Fibroblast of gingiva (primary cell): ENCODE results near the gene SGIP1.
A peak's percentile ranks its signal among the peaks of the same experiment; 100 is the strongest.
"Not testable (repeated sequence)": the region's sequence is repeated elsewhere in the genome, so short reads cannot be mapped to it uniquely, and the experiment has no call there.

ENCODE experiments used
- DNase-seq: peaks from one replicate; pipeline ENCODE4 v3.0.0-alpha.2; 2011; ENCODE audit warnings: low read depth

SGIP1 gene

DNA sequence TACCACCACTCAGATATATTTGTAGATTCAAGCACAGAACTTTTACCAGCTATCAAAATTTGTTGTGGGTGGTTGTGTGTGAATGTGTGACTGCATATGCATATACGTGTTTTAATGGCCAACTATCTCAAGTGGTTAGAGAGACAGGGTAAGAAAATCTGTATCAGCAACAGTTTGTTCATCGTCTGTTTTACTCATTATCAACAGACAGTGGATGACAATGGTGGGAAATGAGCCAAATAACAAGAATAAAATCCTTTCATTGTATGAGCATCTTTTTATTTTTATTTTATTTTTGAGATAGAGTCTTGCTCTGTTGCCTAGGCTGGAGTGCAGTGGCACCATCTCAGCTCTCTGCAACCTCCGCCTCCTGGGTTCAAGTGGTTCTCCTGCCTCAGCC, 195.6 kb downstream of the SGIP1 start:
- no peak for DNase-seq

DNA sequence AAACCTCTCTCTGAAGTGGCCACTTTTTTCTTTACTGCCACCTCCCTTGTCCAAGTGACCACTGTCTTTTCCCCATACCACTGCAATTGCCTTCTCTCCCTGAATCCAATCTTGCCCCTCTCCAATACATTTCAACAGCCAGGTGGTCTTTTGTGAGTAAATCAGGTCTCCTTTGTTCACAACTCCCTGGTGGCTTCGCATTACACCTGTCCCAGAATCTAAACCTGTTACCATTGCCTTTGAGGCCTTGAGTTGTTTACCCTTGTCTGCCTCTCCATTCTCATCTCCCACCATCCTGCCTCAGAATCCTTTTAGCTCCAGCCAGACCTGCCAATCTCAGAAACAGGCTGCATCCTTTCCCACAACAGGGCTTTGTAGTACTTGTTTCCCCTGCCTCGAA, 196.5 kb downstream of the SGIP1 start:
- DNase-seq = no peak

DNA sequence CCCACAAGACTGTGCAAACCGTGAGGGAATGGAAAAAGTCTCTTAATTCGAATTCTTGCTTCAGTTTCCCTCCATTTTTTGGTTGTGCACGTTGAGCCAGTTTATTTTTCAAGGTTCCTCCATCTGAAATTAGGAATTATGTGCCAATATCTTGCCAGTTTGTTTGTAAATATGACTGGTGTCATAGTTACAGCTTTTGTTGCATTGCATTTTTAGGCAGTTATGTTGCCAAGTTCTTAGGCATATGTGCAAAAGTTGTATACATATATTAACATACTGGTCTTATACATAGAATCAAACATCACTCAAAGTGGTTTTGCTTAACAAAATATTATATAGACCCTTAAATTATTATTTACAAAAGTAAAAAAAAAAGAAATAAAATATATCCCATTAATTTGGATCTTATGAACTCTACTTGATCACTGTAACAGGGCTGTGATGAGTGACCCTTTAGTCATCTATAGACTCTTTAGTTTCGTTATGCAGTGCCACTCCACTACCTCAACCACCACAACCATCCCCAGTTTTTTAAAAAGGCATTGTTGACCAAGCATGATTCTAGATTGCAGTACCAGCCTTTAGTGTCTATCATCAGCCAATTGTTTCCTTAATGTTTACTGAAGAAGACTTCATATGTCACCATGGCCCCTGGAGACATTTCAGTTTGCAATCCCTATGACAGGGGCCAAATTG, 197.4 kb downstream of the SGIP1 start:
- DNase-seq = no peak

DNA sequence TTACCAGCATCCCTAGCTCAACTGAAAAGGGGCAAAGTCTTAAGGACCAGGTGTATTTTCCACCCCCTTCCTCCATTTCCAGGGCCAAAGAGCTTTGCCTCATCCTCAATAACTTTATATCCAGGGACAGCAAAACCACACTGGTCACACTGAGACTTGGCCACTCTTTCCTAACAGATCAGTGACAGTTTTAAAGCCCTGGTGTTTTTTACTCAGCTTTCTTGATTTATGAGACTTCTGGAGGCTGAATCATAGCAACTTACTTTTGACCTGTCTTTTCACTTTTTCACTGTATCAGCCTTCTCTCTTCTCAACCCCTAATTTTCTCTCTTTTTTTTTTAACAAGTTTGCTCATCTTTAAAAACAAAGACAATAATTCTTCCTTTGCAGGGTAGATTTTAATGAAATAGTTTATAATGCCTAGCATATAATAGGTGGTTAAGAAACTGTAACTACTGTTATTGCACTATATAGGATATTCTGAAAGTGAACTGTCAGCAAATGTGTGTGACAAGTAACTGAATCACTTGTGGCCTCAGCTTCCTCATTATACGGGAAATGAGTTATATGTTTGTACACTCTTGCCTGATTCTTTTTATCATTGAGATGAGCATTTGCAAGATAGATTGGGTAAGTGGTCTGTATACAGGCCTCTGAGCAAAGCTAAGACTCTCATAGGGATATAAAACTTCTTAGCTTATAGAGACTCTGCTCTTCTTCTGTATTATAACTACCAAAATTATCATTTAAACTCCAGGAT, 198.6 kb downstream of the SGIP1 start:
- DNase-seq = no peak

DNA sequence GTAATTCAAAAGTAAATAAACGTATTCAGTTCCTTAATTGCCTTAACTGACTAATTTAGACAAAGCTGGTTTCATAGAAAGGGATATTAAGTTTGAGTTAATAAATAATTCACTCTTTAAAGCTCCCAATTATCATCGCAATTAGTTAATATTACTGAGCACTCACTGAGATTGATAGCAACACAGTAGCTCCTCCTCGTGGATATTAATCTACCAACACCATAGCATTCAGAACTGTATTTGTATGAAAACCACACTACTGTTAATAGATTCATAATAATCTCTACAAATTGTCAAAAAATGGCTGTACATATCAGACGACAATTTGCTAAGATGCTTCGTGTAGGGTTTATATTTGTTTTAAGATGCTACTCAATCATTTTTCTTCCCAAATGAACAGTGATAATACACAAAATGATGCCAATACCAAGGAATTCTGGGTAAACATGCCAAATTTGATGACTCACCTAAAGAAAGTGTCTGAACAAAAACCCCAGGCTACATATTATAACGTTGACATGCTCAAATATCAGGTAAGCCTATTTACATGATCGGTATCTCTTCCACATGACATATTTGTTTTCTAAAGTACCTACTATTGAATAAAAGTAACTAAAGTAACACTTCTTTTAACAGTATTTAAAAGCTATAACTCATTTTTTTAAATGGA, 199.5 kb downstream of the SGIP1 start:
- DNase-seq = no peak

DNA sequence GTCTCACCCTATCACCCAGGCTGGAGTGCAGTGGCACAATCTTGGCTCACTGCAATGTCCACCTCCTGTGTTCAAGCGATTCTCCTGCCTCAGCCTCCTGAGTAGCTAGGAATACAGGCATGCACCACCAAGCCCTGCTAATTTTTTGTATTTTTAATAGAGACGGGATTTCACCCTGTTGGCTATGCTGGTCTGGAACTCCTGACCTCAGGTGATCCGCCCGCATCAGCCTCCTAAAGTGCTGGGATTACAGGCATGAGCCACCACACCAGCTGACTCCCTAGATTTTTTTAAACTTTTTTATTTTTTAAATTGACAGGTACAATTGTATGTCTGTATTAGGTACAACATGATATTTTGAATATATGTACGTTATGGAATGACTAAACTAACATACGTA, 200.6 kb downstream of the SGIP1 start:
- DNase-seq = not testable (repeated sequence)

DNA sequence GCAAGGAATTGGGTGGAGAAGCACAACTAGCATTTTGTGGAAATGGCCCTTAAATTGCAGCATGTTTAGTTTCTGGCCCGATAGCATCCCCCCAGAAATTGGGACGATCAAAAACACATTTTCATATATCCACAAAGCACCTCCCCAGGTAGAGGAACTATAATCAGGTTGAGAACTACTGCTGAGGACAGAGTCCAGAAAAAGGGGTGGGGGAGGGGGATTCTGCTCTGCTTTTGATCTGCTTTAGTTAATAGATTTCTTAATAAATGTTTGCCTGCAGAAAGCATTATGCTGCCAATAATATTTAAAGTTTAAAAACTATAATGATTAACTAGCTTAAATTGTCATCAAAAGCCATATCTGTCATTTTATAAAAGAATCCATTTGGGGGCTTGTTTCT, 203.9 kb downstream of the SGIP1 start:
- DNase-seq = no peak

DNA sequence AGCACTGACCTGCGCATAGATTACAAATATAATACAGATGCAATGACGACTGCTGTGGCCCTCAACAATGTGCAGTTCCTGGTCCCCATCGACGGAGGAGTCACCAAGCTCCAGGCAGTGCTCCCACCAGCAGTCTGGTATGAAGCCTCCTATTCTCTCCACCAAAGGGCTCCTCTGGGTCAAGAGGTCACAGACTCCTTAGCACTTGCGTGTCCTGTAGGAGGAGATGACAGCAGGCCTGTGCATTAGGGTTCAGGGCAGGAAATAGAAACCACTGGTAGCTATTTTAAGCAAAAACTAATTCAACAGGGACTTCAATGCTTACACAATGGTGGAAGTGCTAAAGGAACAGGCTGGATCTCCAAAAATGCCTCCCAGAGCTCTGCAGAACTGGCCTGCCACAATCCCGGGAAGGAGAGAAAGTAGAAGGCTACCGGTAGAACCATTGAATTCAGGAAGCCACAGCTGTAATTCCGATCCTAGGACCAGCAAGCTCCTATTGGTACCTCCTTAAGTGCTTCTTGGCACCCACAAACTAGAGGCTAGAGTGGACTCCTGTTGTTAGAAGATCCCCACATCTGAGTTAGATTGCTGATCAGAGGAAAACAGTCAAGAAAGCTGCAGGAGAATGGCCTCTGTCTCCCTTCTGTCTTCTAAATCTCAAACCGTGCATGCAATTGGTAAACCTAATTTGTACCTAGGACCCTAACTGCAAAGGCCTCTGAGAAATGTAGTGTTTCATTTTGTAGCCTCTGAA, 205.6 kb downstream of the SGIP1 start:
- no peak for DNase-seq

DNA sequence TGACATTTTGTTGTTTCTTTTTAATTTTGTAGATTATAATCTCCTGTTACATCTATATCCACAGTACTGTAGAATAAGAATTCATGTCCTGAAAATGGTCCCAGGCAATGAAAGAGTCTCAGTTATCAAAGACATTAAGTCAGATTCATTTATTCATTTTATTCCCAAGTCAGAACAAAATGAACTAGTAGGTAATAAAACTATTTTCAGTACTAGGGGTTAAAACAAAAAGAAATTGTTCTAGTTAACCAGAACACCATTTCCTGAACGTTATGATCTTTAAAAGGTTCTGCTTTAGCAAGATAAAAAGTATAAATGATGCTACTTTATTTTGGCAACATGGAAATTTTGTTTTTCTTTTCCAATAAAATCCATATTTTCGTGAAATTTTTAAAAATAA, 211.5 kb downstream of the SGIP1 start:
- DNase-seq = no peak

DNA sequence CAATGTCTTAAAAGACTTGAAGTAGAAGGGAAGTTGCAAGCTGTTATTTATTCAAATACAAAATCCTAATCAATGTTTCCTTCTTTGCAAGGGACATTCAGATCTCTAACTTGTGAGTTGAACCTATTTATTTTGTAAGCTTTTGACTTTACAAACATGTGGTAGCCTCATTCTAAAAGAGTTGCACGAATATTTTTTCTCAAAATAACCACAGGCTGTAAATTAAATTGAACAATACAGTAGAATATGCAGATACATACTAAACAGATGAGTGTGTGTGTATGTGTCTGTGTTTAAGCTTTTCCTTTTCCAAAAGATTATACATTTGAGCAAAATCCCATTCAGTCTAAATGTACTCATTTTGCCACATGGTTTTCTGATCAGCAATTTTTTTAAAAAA, 213.5 kb downstream of the SGIP1 start:
- DNase-seq = peak; percentile 48

DNA sequence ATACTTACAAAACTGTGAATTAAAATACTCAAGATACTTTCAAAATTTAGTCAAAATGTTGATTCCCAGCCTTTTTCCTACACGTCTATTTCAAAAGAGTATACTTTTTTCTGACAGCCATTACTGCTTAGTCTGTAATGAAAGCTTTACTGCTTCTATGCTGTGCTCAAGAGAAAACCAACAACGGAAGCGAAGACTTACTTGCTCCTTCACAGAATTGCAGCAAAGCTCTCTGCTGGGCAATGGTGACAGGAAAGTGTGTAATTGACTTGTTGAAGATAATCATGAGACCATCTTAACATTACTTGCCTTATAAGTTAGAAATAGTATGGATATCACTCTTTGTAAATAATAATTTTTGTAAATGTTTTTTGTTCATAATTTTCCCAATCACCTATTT, 216.6 kb downstream of the SGIP1 start:
- no peak for DNase-seq

DNA sequence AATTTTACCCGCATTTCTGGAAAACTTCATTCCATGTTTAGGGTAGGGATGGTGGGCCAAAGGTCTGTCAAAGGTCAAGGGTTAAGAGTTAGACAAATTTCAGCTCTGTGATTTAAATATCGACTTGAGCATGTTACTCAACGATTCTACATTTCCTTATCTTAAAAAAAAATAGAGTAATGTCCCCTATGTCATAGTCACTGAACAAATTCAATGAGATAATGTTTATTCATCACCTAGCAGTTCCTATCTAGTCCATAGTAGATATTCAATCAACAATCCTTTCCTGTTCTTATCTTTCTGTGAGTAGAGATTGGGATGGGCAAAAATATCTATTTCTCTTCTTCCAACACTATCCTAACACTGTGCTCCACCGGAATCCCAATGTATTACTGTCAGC, 217.2 kb downstream of the SGIP1 start:
- no peak for DNase-seq

DNA sequence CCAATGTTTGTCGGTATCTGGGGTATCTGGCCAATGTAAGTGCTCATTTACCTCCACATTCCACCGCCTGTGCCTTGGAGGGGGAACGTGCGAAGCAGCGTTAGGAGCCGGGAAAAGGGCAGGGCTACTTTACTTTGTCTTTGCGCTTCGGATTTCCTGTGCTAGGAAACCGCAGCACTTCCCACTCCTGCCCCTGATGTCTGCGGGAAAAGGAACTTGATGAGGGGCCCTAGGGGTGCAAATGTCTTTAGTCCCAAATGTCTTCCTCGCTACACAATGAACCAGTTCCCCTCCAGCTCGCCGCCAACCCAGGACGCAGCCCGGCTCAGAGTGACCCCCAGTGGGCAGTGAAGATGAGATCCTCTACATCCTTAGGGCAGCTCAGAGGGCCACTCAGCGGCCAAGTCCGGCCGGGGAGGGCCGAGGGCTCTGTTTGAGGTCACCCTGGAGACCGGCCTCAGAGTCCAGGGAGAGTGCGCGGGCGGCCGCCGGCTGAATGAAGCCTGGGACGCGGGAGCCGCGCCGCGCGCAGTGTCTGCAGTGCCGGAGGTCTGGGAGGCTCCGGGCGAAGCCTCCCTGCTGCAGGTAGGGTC, 218.1 kb downstream of the SGIP1 start, which contains the start of gene DYNLT5:
TSS of gene DYNLT5 (plus strand) at position 460 of the 593 bp plus-strand sequence. CDS start 2,200 bp downstream, outside the sequence.
- DNase-seq = peak; percentile 62

DNA sequence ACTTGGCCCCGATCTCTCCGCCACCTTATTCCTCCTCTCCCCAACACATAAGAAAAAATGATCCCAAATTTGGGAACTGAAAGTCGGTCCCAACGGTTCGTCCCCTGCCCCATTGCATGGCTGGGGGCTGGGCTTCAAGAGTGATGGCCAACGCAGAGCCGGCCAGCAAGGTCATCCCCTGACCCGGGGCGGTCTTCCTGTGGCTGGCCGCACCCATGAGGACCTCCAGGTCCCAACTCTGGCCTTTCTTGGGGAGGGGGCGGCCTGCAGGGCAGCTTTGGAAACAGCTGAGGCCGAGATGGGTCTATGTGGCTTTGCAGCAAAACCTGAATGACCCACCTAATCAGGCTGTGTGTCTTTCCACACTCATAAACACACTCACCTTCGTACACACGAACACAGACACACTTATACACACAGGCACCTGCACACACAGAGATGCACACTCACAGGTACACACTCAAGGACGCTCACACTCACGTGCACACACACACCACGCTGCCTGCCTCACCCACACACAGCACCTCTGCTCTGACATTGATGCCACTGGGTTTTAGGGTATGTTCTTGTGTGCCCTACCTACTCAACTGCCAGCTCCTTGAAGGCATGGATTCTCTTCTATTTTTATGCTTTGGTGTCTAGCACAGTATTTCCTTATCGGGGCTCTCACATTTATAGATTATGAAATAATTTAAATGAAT, 218.9 kb downstream of the SGIP1 start:
- no peak for DNase-seq

DNA sequence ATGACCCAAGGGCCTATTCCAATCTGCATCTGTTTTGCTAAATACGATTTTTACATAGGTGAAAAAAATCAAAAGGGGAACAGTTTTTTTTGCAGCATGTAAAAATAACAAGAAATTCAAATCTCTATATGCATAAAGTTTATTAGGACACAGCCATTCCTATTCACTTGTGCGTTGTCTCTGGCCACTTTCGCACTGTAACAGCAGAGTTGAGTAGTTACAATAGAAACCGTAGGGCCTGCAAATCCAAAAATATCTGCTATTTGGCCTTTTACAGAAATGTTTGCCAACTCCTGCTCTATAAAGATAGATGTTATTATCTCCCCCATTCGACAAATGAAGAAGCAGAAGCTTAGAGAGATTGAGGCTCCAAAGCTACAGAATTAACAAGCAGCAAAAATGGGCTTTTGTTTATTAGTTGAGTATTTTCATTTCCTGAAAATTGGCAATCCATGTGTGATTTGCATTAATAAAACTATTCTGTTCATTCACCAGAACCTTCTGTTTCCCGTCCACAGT, 223.8 kb downstream of the SGIP1 start:
- DNase-seq = no peak

DNA sequence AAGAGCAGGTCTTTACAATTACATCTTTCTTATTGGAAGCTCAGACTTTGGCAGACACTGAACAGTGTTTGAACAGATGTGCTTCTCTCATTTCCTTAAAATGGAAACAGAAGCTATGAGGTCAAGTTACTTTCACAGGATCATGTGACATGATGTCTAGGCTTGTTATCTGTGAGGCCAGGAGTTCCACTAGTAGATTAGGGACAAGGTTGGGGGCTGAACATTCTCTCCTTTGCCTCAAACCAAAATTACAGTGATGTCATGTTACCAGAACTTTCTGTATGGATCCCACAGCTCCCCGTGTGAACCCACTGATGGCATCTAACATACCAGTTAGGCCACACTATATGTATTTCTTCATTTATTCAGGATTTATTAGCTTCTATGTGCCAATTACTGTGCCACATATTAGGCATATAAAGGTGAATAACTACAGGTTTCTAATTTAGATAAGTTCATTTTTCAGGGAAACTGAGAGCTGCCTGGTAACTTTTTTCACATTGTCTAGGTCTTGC, 224.3 kb downstream of the SGIP1 start:
- no peak for DNase-seq

DNA sequence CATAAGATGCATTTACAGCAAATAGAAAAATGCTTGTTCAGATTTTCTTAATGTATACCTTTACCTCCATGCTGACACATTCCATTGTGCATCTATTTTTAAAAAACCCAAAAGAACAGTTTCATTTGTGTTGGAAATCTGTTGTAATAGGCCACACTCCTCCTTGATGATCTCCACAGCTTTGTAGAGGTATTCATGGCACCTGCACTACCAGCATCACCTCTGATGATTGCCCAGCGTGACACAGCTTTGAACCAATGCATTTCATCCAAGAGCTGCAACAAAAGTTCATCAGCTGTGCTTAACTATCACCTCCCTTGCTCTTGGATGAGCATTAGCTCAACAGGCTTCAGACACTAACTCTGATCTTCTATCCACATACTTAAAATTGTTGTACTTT, 226.6 kb downstream of the SGIP1 start:
- no peak for DNase-seq

DNA sequence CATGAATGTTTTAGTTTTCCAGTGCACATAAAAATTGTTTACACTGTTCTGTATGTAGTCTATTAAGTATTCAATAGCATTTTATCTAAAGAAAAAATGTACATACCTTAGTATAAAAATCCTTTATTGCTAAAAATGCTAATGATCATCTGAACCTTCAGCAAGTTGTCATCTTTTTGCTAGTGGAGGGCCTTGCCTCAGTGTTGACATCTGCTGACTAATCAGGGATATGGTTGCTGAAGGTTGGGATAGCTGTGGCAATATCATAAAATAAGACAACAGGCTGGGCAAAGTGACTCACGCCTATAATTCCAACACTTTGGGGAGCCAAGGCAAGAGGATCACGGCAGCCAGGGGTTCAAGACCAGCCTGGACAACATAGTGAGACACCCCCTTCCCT, 227.3 kb downstream of the SGIP1 start:
- DNase-seq = peak; percentile 72

DNA sequence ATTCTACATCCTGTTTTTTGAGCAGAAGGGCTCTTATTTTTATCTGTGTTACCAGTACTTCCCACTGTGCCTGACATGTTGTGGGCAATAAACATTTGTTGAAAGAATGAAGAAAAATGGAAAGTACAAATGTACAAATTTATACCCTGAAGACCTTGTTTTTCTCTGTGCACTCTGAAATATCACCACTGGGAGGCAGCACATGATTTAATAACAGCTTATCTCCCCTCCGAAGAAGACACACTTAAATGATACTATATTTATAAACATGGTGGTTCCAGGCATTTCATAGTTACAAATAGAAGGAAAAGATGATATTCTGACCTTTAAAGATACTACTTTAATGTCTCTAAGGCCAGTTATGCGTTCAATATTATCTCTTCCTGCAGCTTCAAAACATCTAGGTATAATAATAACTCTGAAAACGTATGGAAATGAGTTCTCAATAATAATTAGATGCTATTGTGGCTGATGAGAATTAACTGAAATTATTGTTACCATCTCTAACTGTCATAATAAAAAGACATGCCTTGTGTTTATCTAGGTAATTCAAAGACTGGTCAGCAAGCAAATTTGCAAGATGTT, 231.1 kb downstream of the SGIP1 start:
- DNase-seq = peak; percentile 53

DNA sequence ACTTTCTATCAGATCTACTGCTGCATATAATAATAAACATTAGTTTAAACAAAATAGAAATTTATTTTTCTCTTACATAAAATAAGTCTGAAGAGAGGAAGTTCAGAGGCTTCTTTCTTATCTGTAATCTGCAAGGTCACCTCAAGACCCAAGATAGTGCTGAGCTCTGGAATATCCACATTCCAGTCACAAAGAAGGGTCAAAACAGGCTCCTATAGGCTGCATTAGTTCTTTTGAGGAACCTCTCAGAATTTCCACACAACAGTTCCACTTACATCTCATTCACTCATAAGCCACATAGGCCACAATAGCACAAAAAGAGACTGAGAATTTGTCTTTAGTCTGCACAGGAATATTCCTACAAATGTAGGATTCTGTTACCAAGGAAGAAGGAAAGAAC, 233.7 kb downstream of the SGIP1 start:
- no peak for DNase-seq
